Measurements from ENCODE around the gene C1orf21. TPM values are rescaled to one million over a fixed set of nuclear protein-coding genes. Genes with fewer than 3 reads are reported as not detected.

C1orf21 gene
- polyA plus RNA-seq, 1 of the 3 experiments (the other 2 are of a cell fraction): 4.8 TPM

GRCh38 chr1:184622136-184622823 lies 235.5 kb downstream of the C1orf21 start:
- Histone ChIP-seq H3K4me3 (ENCODE audit: low read depth in 2 of 2, low read length in 1 of 2) (no peak overlapping the region), H3K27ac (ENCODE audit: low read depth in 2 of 2, low read length in 1 of 2) (peak overlapping the region in 1 of 2 experiments; percentile 85; a peak in 2 of 4 replicates), H2AFZ (ENCODE audit: low read depth) (no peak overlapping the region), H3K9me3 (no peaks in the 10 kb centered on the region), H3K27me3 (ENCODE audit: insufficient read depth) (no peaks in the 10 kb centered on the region), H3K9ac (no peak overlapping the region), H4K20me1 (ENCODE audit: insufficient read depth) (no peaks in the 10 kb centered on the region), H3F3A (replicated peaks; ENCODE audit: insufficient read depth) (no peaks in the 10 kb centered on the region), H3K79me2 (ENCODE audit: insufficient read depth) (no peaks in the 10 kb centered on the region), H3K4me2 (no peak overlapping the region), H3K36me3 (replicated peaks in 1 of 2; ENCODE audit: control insufficient read depth in 1 of 2, insufficient read depth in 2 of 2, low read length in 1 of 2) (peaks cover 0 to 9% of the 10 kb centered on the region in 2 experiments), H3K4me1 (ENCODE audit: control insufficient read depth in 1 of 2, insufficient read depth in 2 of 2, low read depth in 1 of 2, low read length in 1 of 2) (peaks cover 3 to 26% of the 10 kb centered on the region in 2 experiments; a peak in 2 of 4 replicates), H3K9me2 (no peaks in the 10 kb centered on the region)
- DNase-seq: peak; percentile 68
- TF ChIP-seq MXI1 (IDR thresholded peaks at IDR 0.05; ENCODE audit: low read depth, low read length): peak; percentile 74
- TF ChIP-seq PBX3 (IDR thresholded peaks at IDR 0.05): peak; percentile 39; the same call in 1 of the 2 replicates
- TF ChIP-seq EZH2phosphoT487 (IDR thresholded peaks at IDR 0.05; ENCODE audit: borderline replicate concordance, low read depth): no peak
- peak; percentile 85 for TF ChIP-seq GATA2 (CRISPR knock-in tag; IDR thresholded peaks at IDR 0.05)
- TF ChIP-seq RAD21 (IDR thresholded peaks at IDR 0.05; ENCODE audit: low read length): peak; percentile 34
- TF ChIP-seq TCF12 (IDR thresholded peaks at IDR 0.05): no peak
- TF ChIP-seq RCOR1 (IDR thresholded peaks at IDR 0.05; ENCODE audit: low read length): peak; percentile 9; the same call in 1 of the 2 replicates
- CTCF ChIA-PET: interaction anchor here (0.7 to 1.1 kb wide), 3 partner anchors 23 to 59 kb away, joined by 3 to 5 read pairs (median 4); no protein-coding TSS in a partner anchor
- POLR2A ChIA-PET: no interaction called here
- WGBS (ENCODE audit: low lambda C conversion rate): 46% methylated on average over 9 of the region's 9 CpGs

- Histone ChIP-seq H3K4me3 (ENCODE audit: low read depth in 2 of 2, low read length in 1 of 2) (no peak overlapping the region), H3K4me1 (ENCODE audit: control insufficient read depth in 1 of 2, insufficient read depth in 2 of 2, low read depth in 1 of 2, low read length in 1 of 2) (peaks cover 3 to 26% of the 10 kb centered on the region in 2 experiments; a peak in 2 of 4 replicates), H3K4me2 (no peak overlapping the region), H3K27me3 (ENCODE audit: insufficient read depth) (no peaks in the 10 kb centered on the region), H3K9me2 (no peaks in the 10 kb centered on the region), H3K9ac (no peak overlapping the region), H2AFZ (ENCODE audit: low read depth) (no peak overlapping the region), H3K27ac (ENCODE audit: low read depth in 2 of 2, low read length in 1 of 2) (no peak overlapping the region; a peak in 1 of 4 replicates), H3K36me3 (replicated peaks in 1 of 2; ENCODE audit: control insufficient read depth in 1 of 2, insufficient read depth in 2 of 2, low read length in 1 of 2) (peaks cover 0 to 9% of the 10 kb centered on the region in 2 experiments), H3K9me3 (no peaks in the 10 kb centered on the region), H4K20me1 (ENCODE audit: insufficient read depth) (no peaks in the 10 kb centered on the region), H3F3A (replicated peaks; ENCODE audit: insufficient read depth) (no peaks in the 10 kb centered on the region), H3K79me2 (ENCODE audit: insufficient read depth) (no peaks in the 10 kb centered on the region)
- WGBS (ENCODE audit: low lambda C conversion rate): 87% methylated on average over 4 of the region's 4 CpGs
- CTCF ChIA-PET: interaction anchor here (1.0 to 1.4 kb wide), 2 partner anchors 41 to 69 kb away, joined by 3 to 4 read pairs; no protein-coding TSS in a partner anchor
- POLR2A ChIA-PET: no interaction called here
- no peak for DNase-seq
- TF ChIP-seq REST (IDR thresholded peaks at IDR 0.05; ENCODE audit: low read depth, low read length) (no peak), FOSL2 (IDR thresholded peaks at IDR 0.05; ENCODE audit: borderline replicate concordance, low read depth) (no peak), USF1 (IDR thresholded peaks at IDR 0.05; ENCODE audit: borderline replicate concordance, low read depth) (no peak), PBX3 (IDR thresholded peaks at IDR 0.05) (no peak), EP300 (IDR thresholded peaks at IDR 0.05; ENCODE audit: borderline replicate concordance in 1 of 2, low read depth in 1 of 2, low read length in 1 of 2) (no peak), GABPA (IDR thresholded peaks at IDR 0.05; ENCODE audit: low read depth) (no peak), EZH2phosphoT487 (IDR thresholded peaks at IDR 0.05; ENCODE audit: borderline replicate concordance, low read depth) (no peak), TEAD4 (IDR thresholded peaks at IDR 0.05; ENCODE audit: borderline replicate concordance, insufficient read depth) (no peak), JUND (IDR thresholded peaks at IDR 0.05) (no peak), FOXM1 (IDR thresholded peaks at IDR 0.05; ENCODE audit: low read depth) (no peak), RXRA (IDR thresholded peaks at IDR 0.05; ENCODE audit: borderline replicate concordance, low read depth) (no peak), SMC3 (IDR thresholded peaks at IDR 0.05; ENCODE audit: low read depth, low read length) (no peak), RAD21 (IDR thresholded peaks at IDR 0.05; ENCODE audit: low read length) (no peak)
These were observed 236.6 kb downstream of the C1orf21 start for GRCh38 chr1:184623404-184623803.

All from SK-N-SH (cell line).